Inferior parietal cortex (tissue), 1 donor: ENCODE measurements around the gene TNKS2.
"Not testable (repeated sequence)": the region's sequence is repeated elsewhere in the genome, so short reads cannot be mapped to it uniquely, and the experiment has no call there.

Source experiments
- DNase-seq: peaks from one replicate; pipeline ENCODE4 v3.0.0-alpha.2; 2016; ENCODE audit errors: extremely low spot score

TNKS2 gene

DNA sequence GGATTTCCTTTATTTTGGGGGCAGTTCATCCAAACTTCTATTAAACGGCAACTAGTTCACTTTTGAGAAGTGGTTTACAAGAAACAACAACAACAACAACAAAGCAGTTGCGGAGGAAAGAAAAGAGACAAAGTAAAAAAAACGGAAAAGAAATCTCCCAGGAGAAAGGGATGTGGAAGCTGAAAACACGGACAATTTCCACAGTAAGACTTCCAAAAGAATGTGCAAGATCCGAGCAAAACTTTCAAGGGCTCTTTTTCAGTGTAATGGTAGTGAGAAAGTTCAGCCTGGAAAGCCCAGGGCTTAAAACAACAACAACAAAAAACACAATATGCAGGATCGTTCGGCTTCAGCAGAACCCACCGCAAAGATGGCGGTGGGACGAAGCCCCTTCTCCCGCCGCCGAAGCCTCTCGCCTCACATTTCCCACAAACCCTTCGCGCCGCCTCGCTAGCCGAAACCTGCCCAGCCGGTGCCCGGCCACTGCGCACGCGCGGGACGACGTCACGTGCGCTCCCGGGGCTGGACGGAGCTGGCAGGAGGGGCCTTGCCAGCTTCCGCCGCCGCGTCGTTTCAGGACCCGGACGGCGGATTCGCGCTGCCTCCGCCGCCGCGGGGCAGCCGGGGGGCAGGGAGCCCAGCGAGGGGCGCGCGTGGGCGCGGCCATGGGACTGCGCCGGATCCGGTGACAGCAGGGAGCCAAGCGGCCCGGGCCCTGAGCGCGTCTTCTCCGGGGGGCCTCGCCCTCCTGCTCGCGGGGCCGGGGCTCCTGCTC is at the start of gene TNKS2:
Gene TNKS2 (plus strand): TSS at position 553 of the 775 bp plus-strand sequence. CDS start 265 bp downstream, outside the sequence.
- peak; percentile 93 for DNase-seq

DNA sequence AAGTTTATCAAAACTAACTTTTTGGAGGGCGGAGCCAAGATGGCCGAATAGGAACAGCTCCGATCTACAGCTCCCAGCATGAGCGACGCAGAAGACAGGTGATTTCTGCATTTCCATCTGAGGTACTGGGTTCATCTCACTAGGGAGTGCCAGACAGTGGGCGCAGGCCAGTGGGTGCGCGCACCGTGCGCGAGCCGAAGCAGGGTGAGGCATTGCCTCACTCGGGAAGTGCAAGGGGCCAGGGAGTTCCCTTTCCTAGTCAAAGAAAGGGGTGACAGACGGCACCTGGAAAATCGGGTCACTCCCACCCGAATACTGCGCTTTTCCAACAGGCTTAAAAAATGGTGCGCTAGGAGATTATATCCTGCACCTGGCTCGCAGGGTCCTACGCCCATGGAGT is 48.6 kb upstream of the TNKS2 start:
- DNase-seq = not testable (repeated sequence)

DNA sequence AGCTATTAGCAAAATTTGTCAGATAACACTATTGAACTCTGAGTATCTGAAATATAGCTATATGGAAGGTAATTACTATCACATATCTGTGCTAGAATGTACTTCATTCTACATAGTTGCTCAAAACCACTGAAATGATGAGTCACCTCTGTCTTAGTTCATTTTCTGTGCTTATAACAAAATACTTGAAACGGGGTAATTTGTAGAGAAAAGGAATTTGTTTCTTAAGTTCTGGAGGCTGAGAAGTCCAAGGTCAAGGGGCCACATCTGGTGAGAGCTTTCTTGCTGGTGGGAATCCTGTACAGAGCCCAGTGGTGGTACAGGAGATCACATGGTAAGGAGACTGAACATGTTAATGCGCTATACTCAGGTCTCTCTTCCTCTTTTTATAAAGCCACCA is 41.9 kb upstream of the TNKS2 start:
- no peak for DNase-seq

DNA sequence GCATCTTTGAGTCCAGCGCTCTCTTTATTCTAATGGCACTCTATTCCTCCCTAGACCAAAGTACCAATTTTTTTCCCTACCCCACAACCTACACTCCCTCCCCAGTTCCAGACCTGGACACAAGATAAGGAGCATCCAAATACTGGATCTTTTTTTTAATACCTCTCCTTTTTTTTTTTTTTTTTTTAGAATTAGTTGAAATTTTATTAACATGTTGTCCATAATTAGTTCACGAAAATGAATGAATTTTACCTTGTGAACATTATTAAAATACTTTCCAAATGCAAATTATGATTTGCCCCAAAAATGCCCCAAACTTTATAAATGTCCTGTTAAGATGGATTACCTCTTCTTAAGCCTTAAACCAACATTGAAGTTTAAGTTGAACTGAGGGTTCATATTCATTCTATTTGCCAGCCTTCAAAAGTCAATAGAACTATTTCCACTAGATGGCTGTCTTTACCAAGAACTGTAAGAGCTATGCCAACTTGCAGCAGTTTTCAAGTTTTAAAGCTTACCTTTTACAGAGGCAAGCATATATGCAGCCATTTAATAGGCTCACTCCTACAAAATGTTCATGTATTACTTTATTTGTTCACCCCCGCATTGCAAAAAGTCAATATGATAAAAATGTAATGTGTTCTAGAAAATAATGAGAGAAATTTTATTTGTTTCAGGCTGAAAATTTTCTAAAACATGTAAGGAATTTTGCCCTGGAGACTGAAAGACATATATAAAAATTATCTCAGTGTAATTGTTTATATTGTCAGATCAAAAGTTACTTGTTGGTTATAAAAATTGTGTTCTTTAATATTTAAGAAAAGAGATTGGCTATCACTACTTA is 39.7 kb upstream of the TNKS2 start:
- DNase-seq = peak; percentile 65

DNA sequence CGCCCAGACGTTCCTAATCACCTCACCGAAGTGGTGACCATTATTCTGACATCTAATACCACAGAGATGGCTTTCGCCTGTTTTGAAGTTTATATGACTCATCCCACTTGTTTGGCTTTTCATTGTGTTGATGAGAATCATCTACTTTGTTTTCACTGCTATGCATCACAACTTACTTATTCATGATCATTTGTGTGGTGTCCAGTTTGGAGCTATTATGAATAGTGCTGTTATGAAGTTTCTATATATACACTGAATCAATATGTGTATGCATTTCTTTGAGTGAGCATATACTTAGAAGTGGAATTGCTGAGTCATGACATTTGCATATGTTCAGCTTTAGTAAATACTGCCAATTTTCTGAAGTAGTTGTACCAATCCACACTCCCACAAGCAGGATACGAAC is 38.6 kb upstream of the TNKS2 start:
- no peak for DNase-seq

DNA sequence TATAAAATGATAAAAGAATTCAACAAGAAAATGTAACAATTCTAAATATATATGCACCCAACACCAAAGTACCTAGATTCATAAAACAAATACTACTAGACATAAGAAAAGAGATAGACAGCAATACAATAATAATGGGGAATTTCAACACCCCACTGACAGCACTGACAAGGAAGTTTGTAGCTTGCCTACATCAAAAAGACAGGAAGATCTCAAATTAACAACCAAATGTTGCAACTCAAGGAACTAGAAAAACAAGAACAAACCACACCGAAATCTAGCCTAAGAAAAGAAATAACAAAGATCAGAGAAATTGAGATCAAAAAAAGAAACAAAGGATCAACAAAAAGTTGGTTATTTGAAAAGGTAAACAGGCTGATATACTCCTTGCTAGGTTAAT is 36.5 kb upstream of the TNKS2 start:
- DNase-seq = no peak

DNA sequence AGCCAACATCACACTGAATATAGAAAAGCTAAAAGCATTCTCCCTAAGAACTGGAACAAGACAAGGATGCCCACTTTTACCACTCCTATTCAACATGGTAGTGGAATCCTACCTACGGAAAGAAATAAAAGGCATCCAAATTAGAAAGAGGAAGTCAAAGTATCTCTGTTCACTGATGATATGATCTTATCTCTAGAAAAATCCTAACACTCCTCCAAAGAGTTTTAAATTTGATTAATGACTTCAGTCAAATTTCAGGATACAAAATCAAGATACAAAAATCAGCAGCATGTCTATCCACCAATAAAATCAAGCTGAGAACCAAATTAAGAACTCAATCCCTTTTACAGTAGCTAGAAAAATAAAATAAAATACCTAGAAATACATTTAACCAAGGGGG is 35.3 kb upstream of the TNKS2 start:
- DNase-seq = no peak

DNA sequence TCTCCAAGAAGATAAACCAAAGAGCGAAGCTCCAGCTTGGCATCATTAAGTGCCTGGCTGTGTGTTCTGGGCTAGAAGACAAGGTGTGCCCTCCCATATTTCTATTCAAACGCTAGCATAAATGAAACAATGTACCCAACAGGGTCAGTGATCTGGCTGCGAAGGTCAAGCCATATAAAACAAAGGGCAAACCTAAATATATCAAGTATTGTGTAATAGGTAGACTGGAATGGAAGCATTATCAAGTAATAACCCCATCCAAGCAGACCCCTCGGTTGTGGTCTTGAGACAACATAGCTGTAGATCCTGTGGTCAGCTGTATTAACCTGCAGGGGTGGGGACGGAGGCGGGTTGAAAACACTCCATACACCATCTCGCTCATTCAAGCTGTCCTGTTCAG is 31.6 kb upstream of the TNKS2 start:
- no peak for DNase-seq

DNA sequence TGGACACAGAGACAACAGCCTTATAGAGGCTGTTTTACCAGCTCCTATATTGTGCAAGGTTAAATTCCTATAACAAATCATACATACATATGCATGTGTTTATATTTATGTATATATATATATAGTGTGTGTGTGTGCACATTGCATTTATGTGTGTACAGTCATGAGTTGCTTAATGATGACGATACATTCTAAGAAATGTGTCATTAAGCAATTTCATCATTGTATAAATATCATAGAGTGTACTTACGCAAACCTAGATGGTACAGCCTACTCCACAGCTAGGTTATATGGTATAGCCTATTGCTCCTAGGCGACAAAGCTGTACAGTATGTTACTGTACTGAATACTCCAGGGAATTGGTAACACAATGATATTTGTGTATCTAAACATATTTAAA is 30.1 kb upstream of the TNKS2 start:
- no peak for DNase-seq

DNA sequence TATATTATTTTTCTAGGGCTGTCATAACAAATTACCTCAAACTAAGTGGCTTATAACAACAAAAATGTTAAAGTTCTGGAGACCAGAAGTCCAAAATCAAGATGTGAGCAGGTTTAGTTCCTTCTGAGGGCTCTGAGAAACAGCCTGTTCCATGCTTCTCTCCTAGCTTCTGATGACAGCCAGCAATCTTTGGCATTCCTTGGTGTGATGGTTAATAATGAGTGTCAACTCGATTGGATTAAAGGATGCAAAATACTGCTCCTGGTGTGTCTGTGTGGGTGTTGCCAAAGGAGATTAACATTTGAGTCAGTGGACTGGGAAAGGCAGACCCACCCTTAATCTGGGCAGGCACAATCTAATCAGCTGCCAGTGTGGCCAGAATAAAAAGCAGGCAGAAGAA is 26.3 kb upstream of the TNKS2 start:
- no peak for DNase-seq

DNA sequence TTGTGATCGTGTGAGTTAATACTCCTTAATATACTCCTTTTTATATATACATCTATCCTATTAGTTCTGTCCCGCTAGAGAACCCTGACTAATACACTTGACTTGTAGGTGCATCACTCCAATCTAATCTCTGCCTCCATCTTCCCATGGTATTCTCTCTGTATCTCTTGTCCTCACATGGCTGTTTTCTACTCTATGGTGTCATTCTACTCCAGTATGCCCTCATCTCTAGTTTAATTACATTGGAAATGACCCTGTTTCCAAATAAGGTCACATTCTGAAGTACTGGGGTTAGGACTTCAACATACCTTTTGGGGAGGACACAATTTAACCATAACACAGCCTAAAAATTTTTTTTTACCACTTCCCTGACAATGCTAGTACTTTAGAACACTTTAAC is 25.8 kb upstream of the TNKS2 start:
- DNase-seq = no peak

DNA sequence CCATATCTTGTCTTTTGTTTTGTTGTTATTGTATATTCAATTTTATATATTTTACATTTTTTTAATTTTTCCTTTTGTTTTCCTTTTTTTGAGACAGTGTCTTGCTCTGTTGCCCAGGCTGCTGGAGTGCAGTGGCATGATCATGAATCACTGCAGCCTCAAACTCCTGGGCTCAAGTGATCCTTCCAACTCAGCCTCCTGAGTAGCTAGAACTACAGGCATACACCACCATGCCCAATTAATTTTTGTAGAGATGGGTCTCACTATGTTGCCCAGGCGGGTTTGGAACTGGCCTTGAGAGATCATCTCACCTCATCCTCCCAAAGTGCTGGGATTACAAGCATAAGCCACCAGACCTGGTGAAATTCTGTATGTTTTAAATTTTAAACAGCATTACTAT is 25.4 kb upstream of the TNKS2 start:
- no peak for DNase-seq

DNA sequence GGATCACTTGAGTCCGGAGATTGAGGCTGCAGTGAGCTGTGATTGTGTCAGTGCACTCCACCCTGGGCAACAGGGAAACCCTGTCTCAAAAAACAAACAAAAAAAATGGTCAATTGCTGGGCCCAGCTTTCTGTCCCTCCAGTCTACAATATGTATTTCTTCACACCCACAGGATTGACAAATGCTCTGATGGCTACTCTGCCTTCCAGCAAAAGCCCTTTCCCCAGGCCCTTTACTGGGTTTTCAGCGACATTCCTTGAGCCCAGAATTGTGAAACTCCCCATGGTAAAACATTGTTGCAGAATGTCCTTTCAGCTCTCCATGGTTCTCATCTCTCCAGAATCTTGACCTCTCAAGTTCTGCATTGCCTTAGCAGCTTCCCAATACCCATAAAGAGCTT is 23.7 kb upstream of the TNKS2 start:
- no peak for DNase-seq

DNA sequence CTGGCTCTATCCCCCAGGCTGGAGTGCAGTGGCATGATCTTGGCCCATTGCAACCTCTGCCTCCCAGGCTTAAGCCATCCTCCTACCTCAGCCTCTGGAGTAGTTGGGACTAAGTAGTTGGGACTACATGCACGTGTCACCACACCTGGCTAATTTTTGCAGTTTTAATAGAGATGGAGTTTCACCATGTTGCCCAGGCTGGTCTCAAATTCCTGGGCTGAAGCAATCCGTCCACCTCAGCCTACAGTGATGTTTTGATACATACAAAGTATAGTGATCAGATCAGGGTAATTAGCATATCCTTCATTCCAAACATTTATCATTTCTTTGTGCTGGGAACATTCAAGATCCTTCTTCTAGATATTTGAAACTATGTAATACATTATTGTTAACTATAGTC is 22.5 kb upstream of the TNKS2 start:
- no peak for DNase-seq

DNA sequence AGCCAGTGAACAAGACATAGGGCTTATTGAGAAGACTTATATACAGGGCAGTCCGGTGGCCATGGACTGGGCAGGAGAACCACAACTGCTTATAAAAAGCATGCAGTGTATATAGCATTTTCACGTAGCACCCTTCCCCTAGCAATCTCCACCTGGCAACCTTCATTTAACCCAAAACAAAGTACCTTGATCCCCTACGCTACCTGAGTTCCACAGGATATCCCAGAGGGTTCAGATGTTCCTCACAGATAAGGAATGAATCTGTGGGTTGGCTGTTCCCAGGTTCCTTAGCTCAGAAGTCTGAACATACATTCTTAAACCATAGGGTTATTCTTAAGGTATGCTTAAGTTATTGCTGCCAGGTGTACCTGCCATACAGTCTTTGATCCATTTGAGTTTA is 22.0 kb upstream of the TNKS2 start:
- no peak for DNase-seq

DNA sequence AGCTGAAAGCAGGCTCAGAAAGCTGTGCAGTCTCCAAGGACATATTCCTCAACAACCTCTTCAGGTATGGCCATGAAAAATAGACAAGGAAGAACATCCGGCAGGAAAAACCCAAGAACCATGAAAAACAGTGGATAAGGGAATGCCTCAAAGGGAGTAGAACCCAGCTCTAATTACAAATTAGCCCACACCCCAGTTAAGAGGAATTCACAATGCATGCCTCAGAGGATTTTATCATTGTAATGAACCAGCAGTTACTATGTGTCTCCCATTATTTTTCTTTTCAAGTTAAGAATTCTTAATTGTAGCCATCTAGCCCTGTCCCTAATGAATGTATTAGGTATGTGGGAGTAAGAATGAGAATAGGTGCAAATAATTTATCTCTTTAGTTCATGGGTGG is 19.7 kb upstream of the TNKS2 start:
- no peak for DNase-seq

DNA sequence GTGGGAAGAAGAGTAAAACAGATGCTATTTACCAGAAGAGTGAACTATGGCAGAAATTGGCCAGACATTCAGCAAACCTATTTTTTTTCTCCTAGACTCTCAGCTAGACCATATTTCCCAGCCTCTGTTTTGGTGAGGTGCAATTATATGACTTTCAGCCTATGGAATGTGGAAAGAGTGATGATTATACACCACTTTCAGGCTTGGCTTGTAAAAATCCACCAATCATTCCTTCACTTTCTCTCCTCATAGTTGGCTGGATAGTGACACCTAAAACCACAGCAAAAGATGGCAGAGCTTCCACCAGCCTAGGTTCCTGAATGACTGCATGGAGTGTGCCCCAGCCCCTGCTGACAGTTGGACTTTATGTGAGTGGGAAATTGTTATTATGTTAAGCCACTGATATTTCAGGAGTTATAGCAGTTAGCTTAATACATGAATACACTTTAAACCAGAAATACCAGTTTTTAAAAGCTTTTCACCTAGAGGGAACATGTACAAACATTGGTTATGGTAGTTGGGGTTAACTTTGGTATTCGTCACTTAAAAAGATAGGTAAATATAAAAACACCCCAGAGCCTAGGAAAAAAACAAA is 19.1 kb upstream of the TNKS2 start:
- no peak for DNase-seq

DNA sequence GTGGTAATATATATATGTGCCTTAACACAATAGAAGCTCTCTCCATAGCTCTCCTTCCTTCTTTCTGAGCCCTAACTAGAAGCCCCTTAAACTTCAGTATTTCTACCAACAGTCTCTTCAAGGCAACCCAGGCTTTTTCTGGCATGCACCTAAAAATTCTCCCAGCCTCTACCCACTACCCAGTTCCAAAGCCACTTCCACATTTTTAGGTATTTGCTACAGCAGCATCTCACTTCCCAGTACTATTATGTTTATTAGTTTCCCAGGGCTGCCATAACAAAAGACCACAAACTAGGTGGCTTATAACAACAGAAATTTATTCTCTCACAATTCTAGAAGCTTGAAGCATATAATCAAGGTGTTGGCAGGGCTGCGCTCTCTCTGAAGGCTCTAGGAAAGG is 15.7 kb upstream of the TNKS2 start:
- no peak for DNase-seq

DNA sequence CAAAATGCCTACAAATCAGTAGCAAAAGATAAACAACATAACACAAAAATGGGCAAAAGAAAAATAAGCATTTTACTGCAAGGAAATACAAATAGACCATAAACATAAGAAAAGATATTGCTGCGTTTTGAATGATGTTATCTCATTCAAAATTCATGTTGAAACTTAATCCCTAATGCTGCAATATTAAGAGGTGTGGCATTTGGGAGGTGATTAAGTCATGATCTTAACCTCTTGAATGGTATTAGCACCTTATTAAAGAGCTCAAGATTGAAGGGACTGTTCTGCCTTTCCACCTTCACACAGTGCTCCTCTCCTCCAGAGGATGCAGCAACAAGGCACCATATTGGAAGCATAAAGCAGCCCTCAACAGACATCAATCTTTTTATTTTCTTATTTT is 12.4 kb upstream of the TNKS2 start:
- no peak for DNase-seq

DNA sequence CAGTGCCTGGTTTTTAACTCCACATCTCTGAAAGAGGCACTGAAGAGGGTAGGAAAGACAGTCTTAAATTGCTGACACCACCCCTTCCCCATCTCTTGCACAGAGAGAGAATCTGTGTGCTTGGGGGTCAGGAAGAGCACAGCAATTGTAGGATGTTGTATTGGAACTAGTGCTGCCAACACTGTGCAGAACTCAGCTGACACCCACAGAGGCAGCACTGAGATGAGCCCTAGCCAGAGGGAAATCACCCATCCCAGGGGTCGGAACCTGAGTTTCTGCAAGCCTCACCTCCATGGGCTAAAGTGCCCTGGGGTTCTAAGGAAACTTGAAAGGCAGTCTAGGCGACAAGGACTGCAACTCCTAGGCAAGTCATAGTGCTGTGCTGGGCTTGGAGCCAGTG is 11.0 kb upstream of the TNKS2 start:
- no peak for DNase-seq

DNA sequence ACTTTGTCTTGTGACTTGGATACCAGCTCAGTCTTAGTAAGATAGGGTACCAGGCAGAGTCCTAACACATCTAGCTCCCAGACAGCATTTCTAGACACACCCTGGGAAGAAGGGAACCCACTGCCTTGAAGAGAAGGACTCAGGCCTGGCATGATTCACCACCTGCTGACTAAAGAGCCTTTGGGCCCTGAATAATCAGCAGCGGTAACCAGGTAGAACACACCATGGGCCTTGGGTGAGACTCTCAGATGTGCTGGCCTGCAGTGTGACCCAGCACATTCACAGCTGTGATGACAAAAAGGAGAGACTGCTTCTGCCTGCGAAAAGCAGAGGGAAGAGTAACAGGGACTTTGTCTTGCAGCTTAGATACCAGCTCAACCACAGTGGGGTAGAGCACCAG is 10.4 kb upstream of the TNKS2 start:
- no peak for DNase-seq

DNA sequence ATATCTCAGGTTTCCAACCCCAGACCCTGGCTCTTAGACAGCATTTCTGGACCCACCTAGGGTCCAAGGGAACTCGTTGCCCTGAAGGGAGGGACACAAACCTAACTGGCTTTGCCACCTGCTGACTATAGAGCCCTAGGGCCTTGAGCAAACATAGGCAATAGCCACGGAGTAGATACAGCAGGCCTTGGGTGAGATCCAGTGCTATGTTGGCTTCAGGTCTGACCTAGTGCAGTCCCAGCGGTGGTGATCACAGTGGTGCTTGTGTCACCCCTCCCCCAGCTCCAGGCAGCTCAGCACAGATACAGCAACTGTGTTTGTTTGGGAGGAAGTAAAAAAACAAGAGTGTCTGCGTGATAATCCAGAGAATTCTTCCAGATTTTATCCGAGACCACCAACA is 9.7 kb upstream of the TNKS2 start:
- DNase-seq = no peak
